ENCODE results near the gene EFCAB9. TPM values are rescaled to one million over a fixed set of nuclear protein-coding genes. Genes with fewer than 3 reads are reported as not detected.
"Not testable (repeated sequence)": the region's sequence is repeated elsewhere in the genome, so short reads cannot be mapped to it uniquely, and the experiment has no call there.

Gene EFCAB9
- total RNA-seq, 2 experiments from 2014 or later = not detected

DNA sequence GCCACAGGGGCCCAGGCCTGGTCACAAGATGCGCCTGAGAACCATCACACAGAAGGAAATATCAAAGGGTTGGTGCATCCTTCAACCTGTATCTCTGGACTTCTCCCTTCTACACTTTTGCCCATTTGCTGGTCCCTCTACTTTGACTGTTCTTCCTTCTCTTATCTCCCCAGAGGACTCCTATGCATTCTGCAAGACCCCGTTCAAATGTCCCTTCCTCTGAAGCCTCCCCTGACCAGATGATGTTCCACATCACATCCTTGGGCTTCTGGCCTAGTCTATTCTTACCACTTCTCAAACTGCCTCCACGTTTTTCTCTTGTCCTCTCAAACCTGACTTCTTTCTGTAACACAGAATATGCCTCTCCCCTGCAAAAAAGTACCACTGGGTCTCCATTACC is 40.3 kb upstream of the EFCAB9 start:
- H3K4me1 Mint-ChIP-seq = peaks cover 71% of the 10 kb centered on the region
- peak overlapping the region; percentile 33 for H3K27ac Mint-ChIP-seq

DNA sequence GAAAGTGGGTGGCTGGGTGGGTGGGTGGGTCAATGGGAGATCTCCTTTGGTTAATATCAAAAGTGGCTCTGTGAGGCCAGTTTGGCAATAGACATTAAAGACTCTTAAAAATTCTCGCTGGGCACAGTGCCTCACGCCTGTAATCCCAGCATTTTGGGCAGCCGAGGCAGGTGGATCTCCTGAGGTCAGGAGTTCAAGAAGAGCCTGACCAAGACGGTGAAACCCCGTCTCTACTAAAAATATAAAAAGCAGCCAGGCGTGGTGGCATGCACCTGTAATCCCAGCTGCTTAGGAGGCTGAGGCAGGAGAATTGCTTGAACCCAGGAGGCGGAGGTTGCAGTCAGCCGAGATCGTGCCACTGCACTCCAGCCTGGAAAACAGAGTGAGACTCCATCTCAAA is 38.9 kb upstream of the EFCAB9 start:
- ChIA-PET CTCF (interaction anchor here (0.7 to 1.6 kb wide), 5 partner anchors 19 to 60 kb away, joined by 3 to 5 read pairs (median 3); no protein-coding TSS in a partner anchor), POLR2A (interaction anchor here (1.5 to 9.5 kb wide), 2 partner anchors 19 to 44 kb away, joined by 5 to 83 read pairs; no protein-coding TSS in a partner anchor)
- H3K9me3 Mint-ChIP-seq, H3K27me3 Mint-ChIP-seq, DNase-seq, H3K27ac Mint-ChIP-seq, H3K4me3 Mint-ChIP-seq: not testable (repeated sequence)
- Mint-ChIP-seq H3K4me1 (peaks cover 66% of the 10 kb centered on the region), H3K36me3 (ENCODE audit: low read depth) (peaks cover 76% of the 10 kb centered on the region)

More for the DNA sequence above, 40.3 kb upstream of the EFCAB9 start:
- Mint-ChIP-seq H3K4me3 (no peak overlapping the region), H3K27me3 (no peaks in the 10 kb centered on the region), H3K9me3 (no peaks in the 10 kb centered on the region), H3K36me3 (ENCODE audit: low read depth) (peaks cover 83% of the 10 kb centered on the region)
- CTCF ChIA-PET = interaction anchor here (1.4 to 3.8 kb wide), 2 partner anchors 31 to 34 kb away, joined by 5 to 22 read pairs; partner anchors contain the start of gene STK10
- no peak for DNase-seq
- POLR2A ChIA-PET = interaction anchor here (9.5 kb wide), 1 partner anchor 21 kb away, joined by 83 read pairs; no protein-coding TSS in a partner anchor

- ChIA-PET POLR2A (interaction anchor here (1.2 to 9.5 kb wide), 3 partner anchors 18 to 45 kb away, joined by 4 to 83 read pairs (median 5); no protein-coding TSS in a partner anchor), CTCF (interaction anchor here (0.8 to 1.6 kb wide), 2 partner anchors 32 to 62 kb away, joined by 3 read pairs; partner anchors contain the start of gene STK10)
- Mint-ChIP-seq H3K27me3 (no peaks in the 10 kb centered on the region), H3K36me3 (ENCODE audit: low read depth) (peaks cover 73% of the 10 kb centered on the region), H3K27ac (peak overlapping the region; percentile 42), H3K4me3 (no peak overlapping the region), H3K4me1 (peaks cover 62% of the 10 kb centered on the region), H3K9me3 (no peaks in the 10 kb centered on the region)
- DNase-seq = no peak
These were observed 37.4 kb upstream of the EFCAB9 start for GRCh38 chr5:172156541-172156994.

DNA sequence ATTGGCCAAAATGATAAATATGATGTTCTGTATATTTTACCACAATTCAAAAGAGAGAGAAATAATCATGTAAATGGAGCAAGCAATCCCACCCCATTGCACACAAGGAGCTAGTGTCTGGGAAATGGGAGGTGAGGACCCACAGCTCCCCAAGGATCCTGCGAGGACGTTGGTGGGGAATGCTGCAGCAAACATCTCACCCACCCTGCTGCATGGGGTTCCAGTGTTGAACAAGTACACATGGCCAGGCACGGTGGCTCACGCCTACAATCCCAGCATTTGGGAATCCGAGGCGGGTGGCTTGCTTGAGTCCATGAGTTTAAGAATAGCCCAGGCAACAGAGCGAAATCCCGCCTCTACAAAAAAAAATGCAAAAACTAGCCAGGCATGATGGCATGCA is 35.0 kb upstream of the EFCAB9 start:
- no peak for DNase-seq
- no peaks in the 10 kb centered on the region for H3K27me3 Mint-ChIP-seq
- ChIA-PET CTCF (interaction anchor here (1.0 kb wide), 1 partner anchor 27 kb away, joined by 4 read pairs; no protein-coding TSS in a partner anchor), POLR2A (interaction anchor here (0.7 to 1.8 kb wide), 3 partner anchors 15 to 27 kb away, joined by 3 to 13 read pairs (median 3); no protein-coding TSS in a partner anchor)
- peaks cover 52% of the 10 kb centered on the region for H3K4me1 Mint-ChIP-seq
- H3K27ac Mint-ChIP-seq = no peak overlapping the region
- H3K9me3 Mint-ChIP-seq = no peaks in the 10 kb centered on the region
- no peak overlapping the region for H3K4me3 Mint-ChIP-seq
- H3K36me3 Mint-ChIP-seq (ENCODE audit: low read depth) = peaks cover 65% of the 10 kb centered on the region

GRCh38 chr5:172160506-172160905 is 33.5 kb upstream of the EFCAB9 start:
- H3K27me3 Mint-ChIP-seq = no peaks in the 10 kb centered on the region
- POLR2A ChIA-PET = interaction anchor here (1.1 to 6.4 kb wide), 2 partner anchors 14 to 26 kb away, joined by 3 to 53 read pairs; no protein-coding TSS in a partner anchor
- peaks cover 50% of the 10 kb centered on the region for H3K4me1 Mint-ChIP-seq
- H3K9me3 Mint-ChIP-seq = no peaks in the 10 kb centered on the region
- CTCF ChIA-PET = interaction anchor here (1.0 kb wide), 1 partner anchor 13 kb away, joined by 3 read pairs; no protein-coding TSS in a partner anchor
- peak overlapping the region; percentile 52 for H3K27ac Mint-ChIP-seq
- peaks cover 62% of the 10 kb centered on the region for H3K36me3 Mint-ChIP-seq (ENCODE audit: low read depth)
- no peak for DNase-seq
- no peak overlapping the region for H3K4me3 Mint-ChIP-seq

DNA sequence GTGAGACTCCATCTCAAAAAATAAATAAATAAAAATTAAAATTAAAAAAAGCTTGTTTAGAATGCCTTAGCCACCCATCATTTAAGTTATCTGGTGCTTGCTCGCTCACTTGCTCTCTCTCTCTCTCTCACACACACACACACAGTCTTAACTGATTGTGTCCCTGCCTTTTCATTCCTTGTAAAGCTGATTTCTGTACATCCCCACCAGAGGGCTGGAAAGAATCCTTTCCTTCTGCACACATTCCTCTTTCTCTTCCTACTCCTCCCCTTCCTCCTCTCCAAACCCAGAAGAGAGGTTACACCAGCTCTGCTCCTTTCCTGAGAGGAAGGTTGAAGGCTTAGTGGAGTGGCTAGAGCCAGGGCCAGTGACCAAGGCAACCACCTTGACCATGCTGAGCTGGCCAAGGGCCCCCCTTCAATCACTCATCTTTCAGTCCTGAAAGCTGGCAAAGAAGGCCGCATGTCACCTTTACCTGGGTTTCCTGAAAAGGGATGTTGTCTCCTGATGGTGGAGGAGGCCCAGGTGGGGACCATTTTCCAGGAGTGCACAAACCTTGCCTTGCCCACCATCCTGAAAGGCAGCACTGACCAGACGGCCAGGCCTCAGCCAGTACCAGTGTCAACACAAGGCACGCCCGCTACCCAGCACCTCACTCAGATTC is 31.5 kb upstream of the EFCAB9 start:
- no peaks in the 10 kb centered on the region for H3K9me3 Mint-ChIP-seq
- POLR2A ChIA-PET = interaction anchor here (1.1 to 6.4 kb wide), 3 partner anchors 10 to 95 kb away, joined by 3 to 53 read pairs (median 4); no protein-coding TSS in a partner anchor
- no peak overlapping the region for H3K27ac Mint-ChIP-seq
- peaks cover 58% of the 10 kb centered on the region for H3K36me3 Mint-ChIP-seq (ENCODE audit: low read depth)
- no peaks in the 10 kb centered on the region for H3K27me3 Mint-ChIP-seq
- no peak overlapping the region for H3K4me3 Mint-ChIP-seq
- peaks cover 55% of the 10 kb centered on the region for H3K4me1 Mint-ChIP-seq
- DNase-seq = no peak
- CTCF ChIA-PET = interaction anchor here (1.2 to 1.7 kb wide), 2 partner anchors 12 to 26 kb away, joined by 4 read pairs; partner anchors contain the start of gene STK10

- peaks cover 58% of the 10 kb centered on the region for H3K36me3 Mint-ChIP-seq (ENCODE audit: low read depth)
- DNase-seq = no peak
- CTCF ChIA-PET = interaction anchor here (1.2 to 1.7 kb wide), 2 partner anchors 11 to 26 kb away, joined by 4 read pairs; partner anchors contain the start of gene STK10
- POLR2A ChIA-PET = interaction anchor here (1.3 to 6.4 kb wide), 2 partner anchors 11 to 96 kb away, joined by 3 to 53 read pairs; no protein-coding TSS in a partner anchor
- H3K4me3 Mint-ChIP-seq = no peak overlapping the region
- H3K27me3 Mint-ChIP-seq = no peaks in the 10 kb centered on the region
- H3K27ac Mint-ChIP-seq = no peak overlapping the region
- H3K4me1 Mint-ChIP-seq = peaks cover 59% of the 10 kb centered on the region
- H3K9me3 Mint-ChIP-seq = no peaks in the 10 kb centered on the region
These were observed 31.0 kb upstream of the EFCAB9 start for GRCh38 chr5:172162987-172163343.

- CTCF ChIA-PET = interaction anchor here (1.2 to 1.7 kb wide), 2 partner anchors 11 to 25 kb away, joined by 4 read pairs; partner anchors contain the start of gene STK10
- Mint-ChIP-seq H3K27me3 (no peaks in the 10 kb centered on the region), H3K36me3 (ENCODE audit: low read depth) (peaks cover 58% of the 10 kb centered on the region), H3K4me1 (peaks cover 61% of the 10 kb centered on the region), H3K9me3 (no peaks in the 10 kb centered on the region), H3K27ac (no peak overlapping the region), H3K4me3 (no peak overlapping the region)
- POLR2A ChIA-PET = interaction anchor here (1.3 to 6.4 kb wide), 2 partner anchors 11 to 96 kb away, joined by 3 to 53 read pairs; no protein-coding TSS in a partner anchor
- no peak for DNase-seq
These were observed 30.6 kb upstream of the EFCAB9 start for GRCh38 chr5:172163346-172163745.

DNA sequence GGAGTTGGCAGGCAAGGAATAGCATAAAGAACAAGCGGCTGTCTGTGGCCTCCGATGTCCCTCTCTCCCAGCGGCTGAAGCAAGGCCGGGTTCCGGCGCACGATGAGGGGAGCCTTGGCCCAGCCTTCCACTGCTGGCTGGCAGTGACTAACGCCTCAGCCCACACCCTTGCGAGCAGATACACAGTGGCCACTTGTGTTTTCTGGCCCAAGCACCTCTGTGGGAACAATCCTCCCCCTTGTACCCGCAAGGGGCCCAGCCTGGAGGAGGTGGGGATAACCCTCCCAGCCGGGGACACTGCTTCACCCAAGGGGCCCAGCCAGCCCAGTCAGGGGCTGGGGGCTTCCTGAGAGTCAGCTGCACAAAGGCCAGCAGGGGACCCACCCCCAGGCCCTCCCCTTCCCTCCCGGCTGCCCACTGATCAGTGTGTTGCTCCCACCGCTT is 29.2 kb upstream of the EFCAB9 start:
- no peaks in the 10 kb centered on the region for H3K27me3 Mint-ChIP-seq
- peaks cover 65% of the 10 kb centered on the region for H3K36me3 Mint-ChIP-seq (ENCODE audit: low read depth)
- H3K4me3 Mint-ChIP-seq = no peak overlapping the region
- H3K9me3 Mint-ChIP-seq = no peaks in the 10 kb centered on the region
- POLR2A ChIA-PET = interaction anchor here (1.2 to 6.4 kb wide), 2 partner anchors 10 to 72 kb away, joined by 3 to 53 read pairs; no protein-coding TSS in a partner anchor
- no peak overlapping the region for H3K27ac Mint-ChIP-seq
- CTCF ChIA-PET = interaction anchor here (0.6 to 0.9 kb wide), 3 partner anchors 10 to 59 kb away, joined by 3 to 4 read pairs (median 3); no protein-coding TSS in a partner anchor
- no peak for DNase-seq
- peaks cover 67% of the 10 kb centered on the region for H3K4me1 Mint-ChIP-seq

DNA sequence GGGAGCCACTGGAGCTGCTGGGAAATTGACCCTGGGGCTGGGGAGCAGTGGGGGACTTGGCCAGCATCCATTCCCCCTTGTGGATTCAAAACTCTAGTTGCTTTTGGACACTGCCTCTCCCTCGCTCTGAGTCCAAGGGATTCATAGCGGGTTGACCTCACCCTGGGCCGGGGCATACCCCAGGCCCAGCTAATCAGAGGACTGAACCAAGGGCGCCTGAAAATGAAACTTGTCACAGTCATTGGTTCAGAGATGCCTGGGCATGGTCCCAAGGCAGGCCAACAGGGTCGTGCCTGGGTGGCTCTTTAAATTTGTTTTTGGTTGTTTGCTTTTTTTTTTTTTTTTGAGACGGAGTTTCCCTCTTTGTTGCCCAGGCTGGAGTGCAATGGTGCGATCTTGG is 28.5 kb upstream of the EFCAB9 start:
- H3K36me3 Mint-ChIP-seq (ENCODE audit: low read depth) = peaks cover 70% of the 10 kb centered on the region
- ChIA-PET CTCF (interaction anchor here (0.6 to 0.9 kb wide), 2 partner anchors 9 to 59 kb away, joined by 3 to 4 read pairs; no protein-coding TSS in a partner anchor), POLR2A (interaction anchor here (1.2 to 6.4 kb wide), 2 partner anchors 9 to 73 kb away, joined by 3 to 53 read pairs; no protein-coding TSS in a partner anchor)
- DNase-seq = no peak
- no peak overlapping the region for H3K27ac Mint-ChIP-seq
- no peaks in the 10 kb centered on the region for H3K9me3 Mint-ChIP-seq
- H3K4me3 Mint-ChIP-seq = no peak overlapping the region
- H3K4me1 Mint-ChIP-seq = peaks cover 70% of the 10 kb centered on the region
- no peaks in the 10 kb centered on the region for H3K27me3 Mint-ChIP-seq

GRCh38 chr5:172166030-172166826 is 27.7 kb upstream of the EFCAB9 start:
- no peak overlapping the region for H3K4me3 Mint-ChIP-seq
- H3K9me3 Mint-ChIP-seq = no peaks in the 10 kb centered on the region
- H3K36me3 Mint-ChIP-seq (ENCODE audit: low read depth) = peaks cover 73% of the 10 kb centered on the region
- ChIA-PET POLR2A (interaction anchor here (1.2 to 6.4 kb wide), 2 partner anchors 8 to 73 kb away, joined by 3 to 53 read pairs; no protein-coding TSS in a partner anchor), CTCF (interaction anchor here (0.9 kb wide), 1 partner anchor 8 kb away, joined by 4 read pairs; no protein-coding TSS in a partner anchor)
- DNase-seq = no peak
- no peaks in the 10 kb centered on the region for H3K27me3 Mint-ChIP-seq
- no peak overlapping the region for H3K27ac Mint-ChIP-seq
- peaks cover 73% of the 10 kb centered on the region for H3K4me1 Mint-ChIP-seq

- ChIA-PET POLR2A (interaction anchor here (1.0 to 1.5 kb wide), 2 partner anchors 15 to 19 kb away, joined by 3 to 6 read pairs; no protein-coding TSS in a partner anchor), CTCF (no interaction called here)
- Mint-ChIP-seq H3K4me3 (no peak overlapping the region), H3K36me3 (ENCODE audit: low read depth) (peaks cover 69% of the 10 kb centered on the region), H3K27me3 (no peaks in the 10 kb centered on the region), H3K9me3 (no peaks in the 10 kb centered on the region), H3K27ac (no peak overlapping the region), H3K4me1 (peaks cover 76% of the 10 kb centered on the region)
- DNase-seq = no peak
These were observed 26.1 kb upstream of the EFCAB9 start for GRCh38 chr5:172167895-172168294.

All from activated CD4-positive, alpha-beta memory T cell treated with anti-CD3 and anti-CD28 coated beads, Interleukin-2, amount 10 ng/mL, durations not matched to agents 7 days and 5 days (primary cell).